Stimulated activated CD8-positive, alpha-beta memory T cell treated with anti-CD3 and anti-CD28 coated beads, Interleukin-4, amount 100 ng/mL, for 4 hours (primary cell): Measurements from ENCODE around the gene NABP2.

Experiments used
- DNase-seq, 2 donors: peaks; one replicate each; pipeline ENCODE4 v3.0.0-alpha.2; 2020; ENCODE audit warnings: low read depth in 2 of 2, low spot score in 1 of 2

The NABP2 gene

GRCh38 chr12:56212361-56212760 is 11.8 kb upstream of the NABP2 start:
- no peak for DNase-seq

DNA sequence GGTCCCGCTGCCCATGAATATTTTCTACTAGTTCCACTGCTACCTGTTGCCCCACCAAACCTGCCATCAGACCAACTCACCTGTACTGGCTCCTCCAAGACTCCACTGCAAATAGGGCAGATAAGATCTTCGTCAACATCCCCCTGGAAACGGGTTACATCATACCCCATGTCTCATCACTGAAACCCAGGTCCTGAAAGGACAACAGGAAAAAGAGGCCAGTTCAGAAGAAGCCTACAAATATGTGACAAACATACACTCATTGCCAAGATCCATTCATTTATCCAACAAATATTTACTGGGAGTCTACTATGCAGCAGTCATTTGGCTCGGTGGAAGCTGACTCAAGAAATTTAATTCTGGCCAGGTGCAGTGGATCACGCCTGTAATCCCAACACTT is 10.3 kb upstream of the NABP2 start:
- DNase-seq, result no peak

DNA sequence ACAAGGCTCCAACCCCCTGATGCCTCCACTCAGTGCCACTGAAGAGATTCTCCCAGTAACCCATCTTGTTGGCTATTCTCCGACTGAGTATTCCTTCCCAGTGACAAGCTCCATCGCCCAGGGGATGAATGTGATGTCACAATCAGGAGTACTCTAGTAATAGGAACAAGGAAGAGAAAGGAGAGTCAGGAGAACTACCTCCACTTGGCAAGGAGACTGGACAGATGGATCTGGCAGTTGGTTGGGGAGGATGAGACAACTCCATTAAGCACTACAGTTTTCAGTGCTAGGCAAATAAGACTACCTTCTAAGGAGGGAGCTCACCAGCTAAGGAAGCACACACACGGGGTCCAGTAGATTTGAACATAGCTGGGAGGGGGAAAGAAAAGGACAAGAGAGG is 7.7 kb upstream of the NABP2 start:
- no peak for DNase-seq

DNA sequence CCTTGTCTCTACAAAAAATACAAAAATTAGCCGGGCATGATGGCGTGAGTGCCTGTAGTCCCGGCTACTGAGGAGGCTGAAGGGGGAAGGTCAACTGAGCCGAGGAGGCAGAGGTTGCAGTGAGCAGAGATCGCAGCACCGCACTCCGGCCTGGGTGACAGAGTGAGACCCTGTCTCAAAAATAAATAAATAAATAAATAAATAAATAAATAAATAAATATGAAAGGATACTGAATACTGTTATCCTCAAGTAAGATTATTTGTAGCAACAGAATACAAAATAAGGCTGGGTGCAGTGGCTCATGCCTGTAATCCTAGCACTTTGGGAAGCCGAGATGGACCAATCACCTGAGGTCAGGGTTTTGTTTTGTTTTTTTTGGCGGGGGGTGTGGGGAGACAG is 4.3 kb upstream of the NABP2 start:
- DNase-seq, result no peak

- no peak for DNase-seq
Observed at GRCh38 chr12:56220611-56221231, 3.4 kb upstream of the NABP2 start.

- DNase-seq, result no peak
Observed at GRCh38 chr12:56221232-56221756, 2.8 kb upstream of the NABP2 start.

DNA sequence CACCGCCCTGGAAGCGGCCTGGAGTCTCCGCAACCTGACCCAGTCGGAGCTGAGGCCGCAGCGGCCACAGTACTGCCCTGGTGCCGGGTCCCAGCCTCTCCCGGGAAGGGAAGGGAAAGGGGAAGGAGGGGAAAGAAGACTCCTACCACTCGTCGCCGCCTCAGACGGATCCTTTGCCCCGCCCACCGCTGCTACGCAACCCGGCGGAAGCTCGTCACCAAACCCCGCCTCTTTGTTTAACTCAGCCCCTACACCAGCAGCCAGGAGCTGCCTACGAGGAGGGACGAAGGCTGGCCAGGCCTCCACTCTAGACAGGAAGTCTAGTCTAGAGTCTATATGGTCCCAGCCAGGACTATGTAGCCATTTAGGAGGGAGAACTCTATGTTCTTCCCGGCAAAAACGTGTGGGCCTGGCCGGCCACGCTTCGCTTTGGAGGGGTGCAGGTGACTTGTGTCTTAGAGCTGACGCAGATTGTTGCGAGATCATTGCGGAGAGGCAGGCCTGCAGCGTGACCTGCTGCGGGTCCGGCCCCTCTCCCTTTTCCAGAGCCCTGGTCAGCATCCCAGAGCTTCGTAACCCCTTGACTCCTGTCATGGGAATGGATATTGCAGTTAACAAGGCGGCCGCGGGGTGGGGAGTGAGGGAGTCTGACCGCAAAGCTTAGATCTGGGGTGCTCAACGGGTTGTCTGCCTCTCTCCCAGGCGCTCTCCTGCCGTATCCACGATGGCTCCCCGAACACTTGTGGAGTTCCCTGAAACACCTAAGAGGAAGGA is 2.2 kb upstream of the NABP2 start, which contains the start of gene RNF41:
TSS of gene RNF41 (minus strand) at position 166 of the 774 bp plus-strand sequence. CDS start 7,875 bp downstream, outside the sequence.
- peak; percentile 86 for DNase-seq

- no peak for DNase-seq
Observed at GRCh38 chr12:56222531-56222895, 1.6 kb upstream of the NABP2 start.

DNA sequence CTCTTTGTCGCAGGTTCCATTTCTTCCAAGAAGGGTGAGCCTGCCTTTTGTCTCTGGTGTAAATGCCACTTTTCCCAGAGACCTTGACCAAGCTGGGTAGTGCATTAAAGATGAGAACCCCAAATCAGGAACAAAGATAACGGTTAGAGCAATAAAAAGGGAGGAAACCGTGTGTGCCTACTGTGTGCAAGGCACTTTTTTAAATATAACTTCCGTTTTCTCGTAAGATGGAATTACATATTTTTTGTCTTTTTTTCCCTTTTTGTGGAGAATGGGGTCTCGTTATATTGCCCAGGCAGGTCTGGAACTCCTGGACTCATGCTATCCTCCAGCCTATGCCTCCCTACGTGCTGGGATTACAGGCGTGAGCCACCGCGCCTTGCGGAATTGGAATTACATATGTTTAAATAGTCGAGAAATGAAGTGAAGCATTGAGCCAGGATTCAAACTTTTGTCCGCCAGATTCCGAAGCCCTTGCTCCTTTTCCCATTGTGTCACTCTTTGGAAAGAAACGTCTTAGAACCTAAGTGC is 506 bp upstream of the NABP2 start:
- DNase-seq, result no peak

DNA sequence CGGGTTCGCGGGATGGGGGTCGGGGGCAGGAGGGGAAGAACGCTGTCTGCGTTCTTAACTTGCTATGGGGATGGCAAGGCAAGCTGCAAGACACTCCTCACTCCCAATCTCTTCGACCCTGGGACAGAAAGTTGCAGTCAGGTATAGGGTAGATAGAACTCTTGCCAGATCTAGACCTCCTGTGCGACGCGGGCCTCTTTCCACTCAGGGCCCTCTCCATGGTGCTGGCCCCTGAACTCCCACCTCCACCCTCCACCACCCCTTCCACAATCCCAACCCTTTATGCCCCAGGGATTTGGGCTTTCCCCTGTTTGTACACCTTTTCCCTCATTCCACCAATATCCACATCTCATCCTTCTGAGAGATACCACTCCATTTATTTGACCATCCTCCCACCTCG is 812 bp downstream of the NABP2 start:
- DNase-seq, result no peak

- no peak for DNase-seq
Observed at GRCh38 chr12:56229082-56229481, 4.9 kb downstream of the NABP2 start.

DNA sequence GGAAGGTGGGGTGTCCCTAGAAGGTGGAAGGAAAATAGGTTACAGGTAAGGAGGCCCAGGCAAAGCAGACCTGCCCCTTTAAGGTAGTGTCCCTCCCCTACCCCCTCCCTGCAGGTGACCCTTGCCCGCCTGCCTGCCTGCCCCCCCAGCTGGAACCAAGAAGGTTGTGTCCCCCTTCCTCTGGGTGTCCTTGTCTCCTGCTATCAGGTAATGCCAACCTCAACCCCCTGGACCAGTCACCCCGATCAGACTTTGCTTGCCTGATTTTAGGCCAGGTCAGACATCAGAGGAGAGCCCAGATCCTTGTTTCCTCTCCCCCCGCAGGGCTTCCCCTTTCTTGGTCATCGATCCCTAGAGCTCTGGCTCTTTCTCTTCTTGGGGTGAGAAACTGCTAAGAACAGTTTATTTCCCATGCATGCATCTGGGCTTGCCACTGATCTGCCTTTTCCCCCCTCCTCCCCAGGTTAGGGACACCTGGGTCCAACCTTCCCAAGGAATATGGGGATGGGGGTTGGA is 5.8 kb downstream of the NABP2 start, which contains the start of gene SLC39A5:
TSS of gene SLC39A5 (plus strand) at position 136 of the 516 bp plus-strand sequence. CDS start 1,224 bp downstream, outside the sequence.
- DNase-seq, result no peak

DNA sequence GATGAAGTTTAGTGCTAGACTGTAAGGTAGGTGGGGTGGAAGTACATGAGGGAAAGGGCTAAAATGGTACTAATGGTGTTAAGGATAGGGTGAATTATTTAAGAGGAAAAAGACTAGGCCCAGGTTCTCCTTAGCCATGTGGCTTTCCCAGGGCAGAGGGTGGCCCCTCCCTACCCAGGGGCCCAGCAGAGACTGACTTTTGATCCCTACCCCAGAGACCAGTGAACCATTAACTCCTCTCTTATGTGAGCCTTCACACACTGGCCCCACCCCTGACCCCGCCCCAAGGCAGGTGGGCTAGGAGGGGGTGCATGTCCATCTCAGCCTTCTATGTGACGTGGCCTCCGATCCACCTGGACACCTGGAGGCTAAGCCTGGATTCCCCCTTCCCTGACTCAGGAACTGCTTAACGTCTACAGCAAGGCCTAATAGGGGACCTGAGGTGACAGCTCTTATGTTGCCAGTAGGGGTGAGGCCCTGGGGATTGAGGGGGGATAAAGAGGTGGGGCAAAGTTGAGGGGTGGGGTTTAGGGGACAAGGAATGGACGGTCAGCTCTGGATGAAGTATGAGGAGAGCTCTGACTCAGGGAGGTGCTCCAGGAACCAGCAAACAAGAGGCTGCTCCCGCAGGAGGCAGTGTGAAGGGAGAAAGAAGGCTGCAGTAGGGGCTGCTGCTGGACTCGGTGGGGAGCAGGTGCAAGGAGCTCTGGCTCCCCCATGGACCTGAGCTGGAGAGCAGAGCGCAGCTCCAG is 6.5 kb downstream of the NABP2 start:
- no peak for DNase-seq

DNA sequence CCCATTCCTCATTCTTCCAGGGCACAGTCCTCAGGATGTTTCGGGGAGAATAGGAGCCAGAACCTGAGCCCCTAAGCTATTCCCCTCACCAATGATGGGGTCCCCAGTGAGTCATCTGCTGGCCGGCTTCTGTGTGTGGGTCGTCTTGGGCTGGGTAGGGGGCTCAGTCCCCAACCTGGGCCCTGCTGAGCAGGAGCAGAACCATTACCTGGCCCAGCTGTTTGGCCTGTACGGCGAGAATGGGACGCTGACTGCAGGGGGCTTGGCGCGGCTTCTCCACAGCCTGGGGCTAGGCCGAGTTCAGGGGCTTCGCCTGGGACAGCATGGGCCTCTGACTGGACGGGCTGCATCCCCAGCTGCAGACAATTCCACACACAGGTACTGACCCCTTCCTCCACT is 7.0 kb downstream of the NABP2 start:
- DNase-seq, result no peak

GRCh38 chr12:56234746-56235436 is 10.7 kb downstream of the NABP2 start:
- no peak for DNase-seq

- no peak for DNase-seq
Observed at GRCh38 chr12:56236091-56236490, 11.9 kb downstream of the NABP2 start.

DNA sequence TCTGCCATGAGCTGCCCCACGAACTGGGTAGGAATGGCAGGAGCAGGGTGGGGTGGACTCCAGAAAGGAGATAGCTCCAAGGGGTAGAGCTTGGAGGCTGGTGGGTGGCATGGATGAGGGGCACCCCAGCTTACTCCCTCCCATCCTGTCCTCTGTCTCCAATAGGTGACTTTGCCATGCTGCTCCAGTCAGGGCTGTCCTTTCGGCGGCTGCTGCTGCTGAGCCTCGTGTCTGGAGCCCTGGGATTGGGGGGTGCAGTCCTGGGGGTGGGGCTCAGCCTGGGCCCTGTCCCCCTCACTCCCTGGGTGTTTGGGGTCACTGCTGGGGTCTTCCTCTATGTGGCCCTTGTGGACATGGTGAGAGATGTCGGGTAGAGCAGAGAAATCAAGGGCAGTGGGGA is 12.8 kb downstream of the NABP2 start:
- no peak for DNase-seq

- no peak for DNase-seq
Observed at GRCh38 chr12:56237552-56237951, 13.4 kb downstream of the NABP2 start.

DNA sequence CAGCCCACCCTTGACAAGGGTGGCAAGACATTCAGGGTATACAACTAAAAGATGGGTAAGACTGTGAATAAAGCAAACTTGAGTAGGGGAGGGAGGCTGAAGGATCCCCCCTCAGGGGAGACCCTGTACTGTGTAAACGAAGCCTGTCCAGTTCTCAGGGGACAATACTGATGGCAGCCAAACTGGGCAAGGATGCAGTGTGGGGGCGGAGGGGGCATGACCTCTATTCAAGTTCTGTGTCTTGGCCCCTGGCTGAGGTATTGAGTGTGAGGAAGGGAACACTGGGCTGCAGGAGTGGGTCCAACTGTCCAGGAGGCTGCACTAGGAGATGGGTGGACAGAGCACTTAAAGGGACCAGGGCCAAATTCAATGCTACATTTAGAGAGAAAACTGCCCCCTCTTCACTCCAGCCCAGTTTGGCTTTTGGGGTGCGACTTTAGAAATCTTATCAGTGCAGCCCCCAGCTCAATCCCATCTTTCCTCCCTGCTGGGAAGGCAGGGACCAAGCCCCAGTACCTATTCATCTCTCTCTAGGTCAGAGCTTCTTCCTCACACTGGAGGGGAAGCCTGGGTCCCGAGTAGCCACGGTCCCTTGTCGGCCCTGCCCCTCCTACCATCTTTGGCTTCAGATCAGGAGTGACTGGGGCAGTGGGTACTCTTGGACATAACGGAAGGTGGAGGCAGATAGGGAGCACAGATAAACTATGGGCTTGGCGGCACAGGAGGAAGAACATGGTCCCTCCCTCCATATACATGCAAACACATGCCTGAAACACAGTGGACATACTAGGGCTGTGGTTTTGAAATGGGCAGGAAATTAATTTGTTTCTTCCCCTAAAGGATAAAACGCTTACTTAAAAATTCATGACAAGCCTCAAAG is 17.5 kb downstream of the NABP2 start:
- no peak for DNase-seq

DNA sequence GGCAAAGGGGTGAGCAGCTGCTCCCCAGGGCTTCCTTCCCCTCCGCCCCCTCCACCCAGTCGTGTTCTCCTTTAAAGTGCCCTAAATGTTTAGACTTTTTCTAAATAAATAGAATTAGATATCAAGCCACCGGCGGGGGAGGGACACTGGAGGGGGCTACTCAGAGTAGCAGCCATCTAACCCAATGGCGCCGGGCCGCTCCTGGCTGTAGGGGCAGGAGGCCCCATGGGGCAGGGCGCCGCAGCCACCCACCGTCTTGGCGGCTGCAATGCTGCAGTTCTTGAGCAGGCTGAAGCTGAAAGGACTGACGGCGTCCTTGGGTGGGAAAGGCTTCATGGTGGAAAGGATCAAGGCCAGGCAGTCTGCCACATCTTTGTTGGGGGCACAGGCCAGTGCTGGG is 18.8 kb downstream of the NABP2 start:
- DNase-seq, result no peak
